KOPT-K1 (cell line): Measurements from ENCODE around the gene MRPL12.

ENCODE experiments used
- H3K27ac ChIP-seq: fragments of 200-600 bp; sonication (generic); 2 replicates; pipeline ENCODE4 v1.5.1; 2016; ENCODE audit warnings: antibody characterized with exemption, mild to moderate bottlenecking, low read depth, low read length; ENCODE audit not compliant: poor library complexity, severe bottlenecking
- H3K36me3 ChIP-seq: fragments of 200-600 bp; sonication (generic); 2 replicates; pipeline ENCODE4 v1.5.1; 2017; ENCODE audit warnings: antibody characterized with exemption, mild to moderate bottlenecking, low read length, moderate library complexity; ENCODE audit not compliant: insufficient read depth
- H3K9me3 ChIP-seq: fragments of 200-600 bp; sonication (generic); 2 replicates; pipeline ENCODE4 v1.5.1; 2017; ENCODE audit warnings: antibody characterized with exemption, low read length, mild to moderate bottlenecking; ENCODE audit not compliant: insufficient read depth, poor library complexity, severe bottlenecking

The MRPL12 gene

DNA sequence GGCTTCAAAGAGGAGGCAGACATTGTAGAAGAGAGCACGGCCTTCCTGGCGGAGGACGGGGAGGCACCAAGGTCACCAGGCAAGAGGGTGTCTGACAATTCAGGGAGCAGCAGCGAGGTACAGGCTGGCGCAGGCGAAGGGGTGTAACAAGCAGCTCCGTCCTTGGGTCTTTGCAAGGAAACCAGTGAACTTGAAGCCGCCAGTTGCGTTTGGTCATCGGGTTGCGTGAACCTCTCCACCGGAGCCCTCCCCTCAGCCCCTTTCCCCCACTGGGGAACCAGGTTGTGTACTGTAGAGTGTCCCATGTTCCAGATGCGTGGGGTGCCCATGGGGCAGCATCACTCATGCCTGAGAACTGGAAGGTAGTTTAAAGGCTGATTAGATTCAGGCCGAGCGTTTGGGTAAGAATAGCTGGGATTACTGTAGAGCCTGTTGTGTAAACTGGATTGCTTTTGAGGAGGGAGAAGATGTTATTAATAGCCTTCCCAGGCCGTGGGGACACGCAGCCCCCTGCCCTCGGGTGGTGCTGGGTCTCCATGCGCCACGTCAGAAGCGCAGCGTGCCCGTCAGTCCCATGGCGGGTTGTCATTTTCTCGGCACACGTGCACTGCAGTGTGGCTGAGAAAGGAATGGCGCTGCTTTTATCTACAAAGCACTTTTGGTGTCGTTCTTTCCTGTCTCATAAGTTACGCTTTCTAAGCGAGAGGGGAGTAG, 2.5 kb downstream of the MRPL12 start:
- Histone ChIP-seq H3K27ac (no peak overlapping the region), H3K36me3 (peaks cover 73% of the 10 kb centered on the region), H3K9me3 (no peaks in the 10 kb centered on the region)

DNA sequence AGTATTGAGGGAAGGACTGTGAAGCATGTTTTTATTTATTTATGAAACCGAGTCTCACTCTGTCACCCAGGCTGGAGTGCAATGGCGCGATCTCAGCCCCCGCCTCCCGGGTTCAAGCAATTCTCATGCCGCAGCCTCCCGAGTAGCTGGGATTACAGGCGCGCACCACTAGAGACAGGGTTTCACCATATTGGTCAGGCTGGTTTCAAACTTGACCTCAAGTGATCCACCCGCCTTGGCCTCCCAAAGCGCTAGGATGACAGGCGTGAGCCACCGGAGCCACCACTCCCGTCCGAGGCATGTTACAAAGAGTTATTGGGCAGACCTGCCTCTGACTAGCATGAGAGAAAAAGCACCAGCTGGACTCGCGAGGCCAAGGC, 3.1 kb downstream of the MRPL12 start:
- Histone ChIP-seq H3K9me3 (no peaks in the 10 kb centered on the region), H3K36me3 (peaks cover 68% of the 10 kb centered on the region)

DNA sequence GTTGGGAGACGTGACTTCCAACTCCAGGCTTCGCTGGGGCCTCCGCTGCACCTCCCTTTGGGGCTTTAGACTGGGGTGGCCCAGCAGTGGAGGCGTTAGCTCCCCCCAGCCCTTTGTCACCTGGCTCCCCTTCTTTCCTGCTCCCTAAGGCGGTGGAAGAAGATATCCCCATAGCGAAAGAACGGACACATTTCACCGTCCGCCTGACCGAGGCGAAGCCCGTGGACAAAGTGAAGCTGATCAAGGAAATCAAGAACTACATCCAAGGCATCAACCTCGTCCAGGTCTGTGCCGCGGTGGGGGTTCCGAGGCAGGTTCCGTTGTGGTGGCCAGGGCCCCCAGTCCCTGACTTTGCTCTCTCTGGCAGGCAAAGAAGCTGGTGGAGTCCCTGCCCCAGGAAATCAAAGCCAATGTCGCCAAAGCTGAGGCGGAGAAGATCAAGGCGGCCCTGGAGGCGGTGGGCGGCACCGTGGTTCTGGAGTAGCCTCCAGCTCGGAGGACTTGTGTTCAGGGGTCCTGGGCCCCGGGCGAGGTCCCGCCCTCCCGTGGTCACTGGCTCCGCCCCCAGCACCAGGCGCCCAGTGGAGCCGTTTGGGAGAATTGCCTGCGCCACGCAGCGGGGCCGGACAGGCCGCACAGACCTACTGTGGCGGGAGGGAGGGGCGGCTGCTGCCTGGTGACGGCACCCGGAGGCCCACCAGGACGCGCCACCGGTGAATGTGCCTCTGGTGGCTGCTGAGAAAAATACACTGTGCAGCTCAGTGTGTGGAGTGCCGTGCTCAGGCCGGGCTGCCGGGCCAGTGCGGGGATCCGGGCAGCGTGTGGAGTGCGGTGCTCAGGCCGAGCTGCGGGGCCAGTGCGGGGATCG, 3.8 kb downstream of the MRPL12 start:
- no peaks in the 10 kb centered on the region for H3K9me3 ChIP-seq
- H3K27ac ChIP-seq: no peak overlapping the region
- H3K36me3 ChIP-seq: peaks cover 60% of the 10 kb centered on the region

More for the DNA sequence above, 3.1 kb downstream of the MRPL12 start:
- no peak overlapping the region for H3K27ac ChIP-seq

DNA sequence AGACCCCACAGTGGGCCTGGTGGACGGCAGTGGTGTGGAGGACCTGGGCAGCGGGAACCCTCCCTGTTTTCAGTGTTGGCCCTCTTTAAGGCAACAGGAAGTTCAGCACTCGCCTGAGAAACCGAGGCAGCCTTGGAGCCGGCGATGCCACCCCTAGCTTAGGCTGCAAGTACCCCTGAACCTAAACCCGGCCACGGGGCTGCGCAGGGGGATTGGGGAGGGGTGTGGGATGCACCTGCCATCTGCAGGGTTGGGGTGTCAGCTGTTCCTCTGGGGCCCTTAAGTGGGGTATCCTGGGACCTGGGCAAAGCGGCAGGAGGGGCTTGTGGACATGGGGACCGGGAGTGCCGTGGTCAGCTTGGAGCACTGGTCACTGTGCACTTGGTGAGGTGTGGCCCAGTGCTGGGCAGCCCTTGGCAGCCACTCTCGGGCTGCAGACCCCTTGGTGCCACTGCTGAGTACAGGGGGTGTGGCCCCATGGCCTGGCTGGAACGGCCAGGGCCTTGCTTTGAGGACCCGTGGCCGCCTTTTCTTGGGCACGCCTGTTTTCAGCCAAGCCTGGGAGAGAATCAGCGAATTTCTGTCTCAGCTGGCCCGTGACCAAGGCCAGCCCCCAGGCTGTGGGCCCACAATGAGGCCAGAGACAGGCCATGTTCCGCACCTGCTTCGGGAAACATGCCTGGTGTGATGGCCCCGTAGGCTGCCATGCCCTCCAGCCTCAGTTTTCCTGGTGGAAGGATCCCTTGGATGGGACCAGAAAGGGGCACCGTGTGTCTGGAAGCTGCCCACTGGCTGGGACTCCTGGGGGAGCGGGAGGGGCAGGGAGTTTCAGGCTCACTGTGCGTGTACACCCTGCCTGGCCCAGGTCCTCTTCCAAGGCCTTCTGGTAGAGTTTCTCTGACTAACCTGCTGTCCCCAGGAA, 4.8 kb downstream of the MRPL12 start:
- Histone ChIP-seq H3K27ac (no peak overlapping the region), H3K9me3 (no peaks in the 10 kb centered on the region), H3K36me3 (peaks cover 56% of the 10 kb centered on the region)

DNA sequence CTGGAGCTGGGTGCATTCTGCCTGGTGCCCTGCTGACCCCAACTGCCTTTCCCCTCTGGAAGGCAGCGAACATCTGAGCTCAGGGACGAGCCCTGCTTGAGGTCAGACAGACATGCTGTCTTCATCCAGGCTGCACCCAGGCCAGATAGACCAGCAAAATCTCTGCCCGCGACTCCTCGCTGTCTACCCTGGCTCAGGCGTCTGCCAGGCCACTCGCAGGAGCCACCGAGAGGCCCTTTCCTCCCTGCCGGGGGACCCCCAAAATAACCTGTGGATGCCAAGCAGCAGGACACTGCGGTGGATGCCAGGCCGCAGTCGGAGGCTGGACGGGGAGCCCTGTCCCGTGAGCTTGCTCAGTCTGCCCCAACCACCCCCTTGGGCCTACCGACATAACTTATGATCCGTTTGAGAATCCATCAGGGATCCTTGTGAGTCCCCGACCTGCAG, 5.6 kb downstream of the MRPL12 start:
- no peak overlapping the region for H3K27ac ChIP-seq
- H3K9me3 ChIP-seq: no peaks in the 10 kb centered on the region
- peaks cover 56% of the 10 kb centered on the region for H3K36me3 ChIP-seq

DNA sequence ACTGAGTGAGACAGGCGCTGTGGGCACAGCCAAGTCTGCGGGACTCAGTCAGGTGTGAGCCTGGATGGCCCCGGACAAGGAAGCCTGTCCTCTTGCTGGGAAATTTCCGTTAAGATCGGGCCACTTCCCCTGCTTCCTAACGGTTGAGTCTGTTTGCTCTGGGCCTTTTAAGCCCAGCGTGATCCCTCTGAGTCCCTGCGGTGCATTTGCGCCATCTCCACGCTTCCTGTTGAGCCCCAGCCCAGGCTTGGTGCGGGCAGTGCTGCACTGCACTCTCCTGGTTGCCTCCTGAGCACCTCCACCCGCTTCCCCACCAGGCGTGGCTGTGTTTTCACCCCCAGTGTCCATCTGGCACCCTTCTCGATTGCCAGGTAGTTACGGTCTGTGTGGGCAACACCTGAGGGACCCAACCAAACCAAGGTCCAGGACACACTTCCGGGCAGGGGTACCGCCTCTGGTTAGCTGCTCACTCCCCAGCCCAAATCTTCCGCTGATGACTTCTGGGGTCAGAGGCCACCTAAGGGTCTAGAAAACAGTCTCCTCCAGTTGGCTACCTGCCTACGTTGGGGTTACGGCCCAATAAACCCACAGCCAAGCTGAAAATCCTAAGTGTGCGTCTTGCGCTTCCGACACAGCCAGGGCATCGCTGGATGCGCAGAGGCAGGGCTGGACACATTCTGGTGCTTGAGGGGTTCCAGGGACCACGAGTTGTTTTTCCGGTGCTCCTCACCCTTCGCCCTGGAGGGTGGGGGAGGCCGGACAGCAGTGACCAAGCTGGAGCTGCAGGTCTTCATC, 7.5 kb downstream of the MRPL12 start:
- Histone ChIP-seq H3K27ac (peak overlapping the region; percentile 66), H3K9me3 (no peaks in the 10 kb centered on the region), H3K36me3 (peaks cover 57% of the 10 kb centered on the region)

DNA sequence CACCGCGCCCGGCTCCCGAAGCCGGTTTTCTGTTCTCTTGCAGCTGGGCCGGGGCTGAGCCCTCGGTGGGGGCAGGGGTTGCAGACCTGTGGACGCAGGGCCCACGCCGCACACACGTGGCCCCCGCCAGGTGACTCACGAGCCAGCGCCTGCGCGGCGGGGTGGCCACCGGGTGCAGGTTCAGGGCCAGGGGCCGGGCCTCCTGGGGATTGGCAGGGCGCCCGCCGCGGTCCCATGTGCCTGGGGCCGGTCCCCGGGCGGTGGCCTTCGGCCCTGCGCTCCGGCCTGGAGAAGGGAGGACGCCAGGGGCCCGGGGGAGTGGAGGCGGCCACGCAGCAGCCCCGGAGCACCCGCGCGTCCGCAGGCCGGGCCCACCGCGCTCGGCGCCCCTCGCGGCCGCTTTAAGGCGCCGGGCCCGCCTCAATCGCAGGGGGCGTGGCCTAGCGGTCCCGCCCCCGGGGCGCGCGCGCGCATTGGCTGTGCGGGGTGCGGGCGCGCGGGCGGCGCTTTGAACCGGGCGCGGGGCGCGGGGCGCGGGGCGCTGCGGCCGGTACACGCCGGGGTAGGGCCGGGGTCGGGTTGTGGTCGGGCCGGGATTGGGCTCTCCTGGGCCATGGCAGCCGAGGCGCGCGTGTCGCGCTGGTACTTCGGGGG, 8.8 kb downstream of the MRPL12 start, which contains the start of gene SLC25A10:
SLC25A10 (plus strand) TSS at position 471 of the 654 bp plus-strand sequence; CDS start at position 614, 143 bp downstream.
- Histone ChIP-seq H3K36me3 (peaks cover 57% of the 10 kb centered on the region), H3K27ac (peak within 1 kb of the TSS; percentile 66), H3K9me3 (no peaks in the 10 kb centered on the region)

DNA sequence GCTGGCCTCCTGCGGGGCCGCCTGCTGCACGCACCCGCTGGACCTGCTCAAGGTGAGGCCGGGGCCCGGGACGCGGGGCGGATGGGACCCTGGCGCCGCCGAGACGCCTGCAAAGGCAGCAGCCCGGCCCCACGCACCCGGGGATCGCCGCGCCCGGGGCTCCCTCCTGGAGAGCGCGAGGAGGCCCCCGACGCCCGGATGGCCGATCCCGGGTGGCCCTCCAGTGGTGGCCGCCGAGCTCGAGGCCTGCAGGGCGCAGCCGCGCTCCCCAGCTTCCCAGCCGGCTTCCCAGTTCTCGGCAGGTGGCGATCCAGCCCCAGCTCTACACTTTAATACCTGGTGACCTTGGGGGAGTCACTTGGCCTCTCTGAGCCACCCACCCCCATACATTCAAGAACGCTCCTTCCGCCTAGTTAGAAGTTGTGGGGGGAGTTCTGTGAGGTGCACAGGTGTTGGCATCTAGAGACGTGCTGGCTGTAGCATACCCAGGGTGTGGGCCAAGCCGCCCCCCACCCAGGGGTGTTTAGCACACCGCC, 9.4 kb downstream of the MRPL12 start:
- Histone ChIP-seq H3K9me3 (no peaks in the 10 kb centered on the region), H3K36me3 (peaks cover 57% of the 10 kb centered on the region), H3K27ac (peak overlapping the region; percentile 66)

DNA sequence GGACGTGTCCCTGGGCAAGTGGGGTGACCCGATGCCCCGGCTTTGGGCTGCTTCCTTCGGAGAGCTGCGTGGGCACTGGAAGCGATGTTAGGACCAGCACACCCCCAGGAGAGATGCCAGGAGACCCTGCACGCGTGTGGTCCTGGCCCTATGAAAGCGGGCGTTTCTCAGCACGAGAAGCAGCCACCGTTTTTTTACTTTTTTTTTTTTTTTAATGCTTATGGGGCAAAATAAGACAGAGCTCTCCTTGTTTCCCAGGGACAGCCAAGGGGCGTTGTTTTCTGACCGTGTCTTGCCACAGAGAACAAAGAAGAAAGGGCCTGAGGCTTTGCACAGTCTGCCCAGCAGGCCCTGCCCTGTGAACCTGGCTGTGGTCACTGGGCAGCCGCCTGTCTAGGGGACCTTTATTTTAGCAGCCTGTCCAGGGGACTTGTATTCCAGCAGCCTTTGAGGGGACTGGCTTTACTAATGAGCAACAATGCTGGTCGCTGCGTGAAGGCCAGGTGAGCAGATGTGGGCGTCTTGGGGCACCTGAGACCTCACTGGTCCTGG, 9.9 kb downstream of the MRPL12 start:
- Histone ChIP-seq H3K36me3 (peaks cover 57% of the 10 kb centered on the region), H3K9me3 (no peaks in the 10 kb centered on the region), H3K27ac (peak overlapping the region; percentile 66)

DNA sequence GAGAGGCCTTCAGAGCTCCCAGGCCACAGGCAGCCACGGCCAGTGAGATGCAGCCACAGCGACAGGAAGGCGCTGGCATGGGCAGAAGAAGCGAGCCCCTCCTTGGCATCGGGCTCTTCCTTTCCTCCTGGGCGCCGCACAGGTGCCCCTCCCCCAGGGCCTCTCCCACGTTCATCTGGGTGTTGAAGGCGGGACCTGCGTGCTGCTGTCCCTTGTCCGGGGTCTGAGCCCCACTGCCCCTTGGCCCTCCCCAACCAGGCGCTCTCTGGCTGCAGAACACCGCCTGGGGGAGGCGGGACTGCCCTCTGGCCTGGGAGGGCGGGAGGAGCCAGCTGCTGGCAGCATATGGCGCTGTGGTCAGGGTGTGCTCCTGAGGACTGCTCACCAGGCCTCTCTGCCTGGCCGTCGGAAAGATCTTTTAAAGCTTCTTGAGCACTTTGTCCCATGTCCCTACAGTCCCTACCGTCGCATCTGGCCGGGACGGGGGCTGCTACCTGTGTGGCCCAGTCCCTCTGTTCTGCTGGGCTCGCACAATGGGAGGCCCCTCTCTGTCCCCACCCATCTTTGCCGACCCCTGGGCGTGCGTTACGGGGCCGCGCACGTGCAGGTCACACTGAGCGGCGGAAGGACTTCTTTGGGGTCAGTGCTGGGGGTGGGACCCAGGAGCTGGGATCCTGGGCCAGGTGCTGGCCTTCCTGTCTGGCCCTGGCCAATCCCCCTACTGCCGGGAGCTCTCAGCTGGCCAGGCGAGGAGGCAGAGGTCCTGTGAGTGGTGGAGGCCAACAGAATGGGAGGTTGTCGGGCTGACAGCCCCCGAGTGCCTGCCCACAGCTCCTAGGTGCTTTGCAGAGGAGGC, 10.6 kb downstream of the MRPL12 start:
- no peaks in the 10 kb centered on the region for H3K9me3 ChIP-seq
- H3K27ac ChIP-seq: peak overlapping the region; percentile 66
- H3K36me3 ChIP-seq: peaks cover 55% of the 10 kb centered on the region

DNA sequence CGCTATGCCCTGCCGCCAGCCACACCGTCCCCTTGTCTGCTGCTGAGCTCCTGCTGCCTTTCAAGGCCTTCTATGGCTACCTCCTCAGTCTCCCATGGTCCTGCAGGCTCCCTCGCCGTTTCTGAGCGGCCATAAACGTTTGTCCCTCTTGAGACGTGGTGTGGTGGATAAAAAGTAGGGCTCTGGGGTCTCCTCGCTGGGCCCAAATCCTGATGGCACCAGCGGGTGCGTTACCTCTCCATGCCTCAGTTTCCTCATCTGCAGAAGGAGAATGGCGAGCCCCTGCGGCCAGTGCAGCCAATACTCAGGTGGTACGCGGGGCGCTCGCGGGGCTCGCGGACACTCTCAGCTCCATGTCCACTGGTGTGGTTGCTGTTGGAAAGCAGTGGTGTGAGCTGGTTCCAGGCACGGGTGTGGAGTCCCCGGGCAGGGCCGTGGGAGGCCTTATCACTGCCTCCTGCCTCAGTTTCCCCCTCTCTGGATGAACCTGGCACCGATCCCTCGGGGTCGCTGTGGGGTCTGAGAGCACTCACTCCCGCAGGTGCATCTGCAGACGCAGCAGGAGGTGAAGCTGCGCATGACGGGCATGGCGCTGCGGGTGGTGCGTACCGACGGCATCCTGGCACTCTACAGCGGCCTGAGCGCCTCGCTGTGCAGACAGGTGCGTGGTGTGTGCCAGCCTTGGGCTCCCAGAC, 11.4 kb downstream of the MRPL12 start:
- no peak overlapping the region for H3K27ac ChIP-seq
- H3K9me3 ChIP-seq: no peaks in the 10 kb centered on the region
- peaks cover 55% of the 10 kb centered on the region for H3K36me3 ChIP-seq
